Naive thymus-derived CD4-positive, alpha-beta T cell (primary cell): ENCODE results near the gene TOP1. TPM values are rescaled to one million over a fixed set of nuclear protein-coding genes. Genes with fewer than 3 reads are reported as not detected.
"Not testable (repeated sequence)": the region's sequence is repeated elsewhere in the genome, so short reads cannot be mapped to it uniquely, and the experiment has no call there.

Experiments used
- ATAC-seq: fragments of 150-1000 bp; cut with Tn5 transposase; 2 replicates; pipeline ENCODE4 v1.10.0; 2021; ENCODE audit warnings: mild to moderate bottlenecking, moderate library complexity
- CTCF ChIA-PET: fragments of 350-600 bp; sonication (Branson Sonifier 250); formaldehyde crosslinking; loops from one replicate; lab custom pipeline; 2021; ENCODE audit warnings: antibody characterized with exemption; lab: Charles Lee
- POLR2A ChIA-PET: fragments of 350-600 bp; sonication (Branson Sonifier 250); formaldehyde crosslinking; loops from one replicate; lab custom pipeline; 2021; ENCODE audit warnings: antibody characterized with exemption, inconsistent platforms; lab: Charles Lee
- DNase-seq, 9 donors: peaks; one replicate each; pipeline versions ENCODE4 v3.0.0 to v3.0.0-alpha.2; 2020 to 2022; ENCODE audit warnings: mixed read lengths in 1 of 9
- H3K27ac ChIP-seq: one replicate; pipeline ENCODE4 v1.7.0; 2013; ENCODE audit warnings: mild to moderate bottlenecking, low read depth, low read length, moderate library complexity
- H3K27me3 ChIP-seq, 2 donors: one replicate each; pipeline ENCODE4 v1.7.0; 2013; ENCODE audit warnings: low read length in 2 of 2, mild to moderate bottlenecking in 2 of 2, moderate library complexity in 2 of 2; ENCODE audit not compliant: control insufficient read depth in 2 of 2, insufficient read depth in 2 of 2
- H3K36me3 ChIP-seq, 3 experiments: 1 replicate in 2 of 3; 2 replicates in 1 of 3; pipeline ENCODE4 v1.7.0; 2013; ENCODE audit warnings: low read length in 3 of 3, mild to moderate bottlenecking in 3 of 3, moderate library complexity in 1 of 3; ENCODE audit not compliant: insufficient read depth in 3 of 3, control insufficient read depth in 2 of 3
- H3K4me1 ChIP-seq, 2 donors: one replicate each; pipeline ENCODE4 v1.7.0; 2013; ENCODE audit warnings: low read length in 2 of 2, mild to moderate bottlenecking in 2 of 2, moderate library complexity in 1 of 2; ENCODE audit not compliant: control insufficient read depth in 2 of 2, insufficient read depth in 2 of 2
- H3K4me3 ChIP-seq: 2 replicates; pipeline ENCODE4 v1.7.0; 2013; ENCODE audit warnings: mild to moderate bottlenecking, low read length
- H3K9me3 ChIP-seq, 3 experiments: 1 replicate in 2 of 3; 2 replicates in 1 of 3; pipeline ENCODE4 v1.7.0; 2013; ENCODE audit warnings: low read length in 3 of 3; ENCODE audit not compliant: control insufficient read depth in 2 of 3
- H3K27ac Mint-ChIP-seq, 9 donors: one replicate each; pipeline ENCODE4 v1.8.0; 2020 to 2022; ENCODE audit warnings: mixed read lengths in 9 of 9, mild to moderate bottlenecking in 8 of 9, moderate library complexity in 5 of 9, inconsistent platforms in 2 of 9
- H3K27me3 Mint-ChIP-seq, 5 donors: one replicate each; pipeline ENCODE4 v1.8.0; 2021 to 2022; ENCODE audit warnings: mixed read lengths in 5 of 5, mild to moderate bottlenecking in 1 of 5
- H3K36me3 Mint-ChIP-seq, 5 donors: one replicate each; pipeline ENCODE4 v1.8.0; 2020 to 2022; ENCODE audit warnings: mixed read lengths in 5 of 5, mild to moderate bottlenecking in 3 of 5, inconsistent platforms in 1 of 5
- H3K4me1 Mint-ChIP-seq, 7 donors: one replicate each; pipeline ENCODE4 v1.8.0; 2020 to 2022; ENCODE audit warnings: mixed read lengths in 7 of 7, mild to moderate bottlenecking in 3 of 7, inconsistent platforms in 1 of 7
- H3K4me3 Mint-ChIP-seq, 10 donors: one replicate each; pipeline ENCODE4 v1.8.0; 2020 to 2022; ENCODE audit warnings: mild to moderate bottlenecking in 10 of 10, mixed read lengths in 10 of 10, moderate library complexity in 6 of 10, inconsistent platforms in 2 of 10
- H3K9me3 Mint-ChIP-seq, 11 donors: one replicate each; pipeline ENCODE4 v1.8.0; 2020 to 2022; ENCODE audit warnings: mixed read lengths in 11 of 11, mild to moderate bottlenecking in 4 of 11, inconsistent platforms in 1 of 11, moderate library complexity in 1 of 11
- intact Hi-C, 2 donors: fragments of 100-400 bp; cut with micrococcal nuclease; formaldehyde crosslinking; loops; one replicate each; pipeline ENCODE4 v1.15.1; 2023
- polyA plus RNA-seq, 2 donors: library from polyadenylated mRNA; unstranded; fragments of 300-500 nt; fragmentation: Illumina TruSeq; gene quantifications; one replicate each; pipeline ENCODE4 v1.2.3, GENCODE V29; 2021
- total RNA-seq, 6 experiments: library from RNA in 5 of 6; stranded (reverse) in 5 of 6; gene quantifications; 1 replicate in 5 of 6; 2 replicates in 1 of 6; pipeline ENCODE4 v1.2.3 and lab custom pipeline; 2021 to 2026

Gene TOP1
- total and polyA plus RNA-seq, 7 experiments from 2014 or later = 10.2 to 82.8 (median 33.3) TPM

GRCh38 chr20:41123631-41124030, 95.0 kb downstream of the TOP1 start:
- DNase-seq (no peak), ATAC-seq (no peak)
- Mint-ChIP-seq H3K27ac (no peak overlapping the region), H3K4me3 (no peak overlapping the region), H3K27me3 (no peaks in the 10 kb centered on the region), H3K36me3 (peaks cover 9 to 40% (median 20%) of the 10 kb centered on the region in 5 donors), H3K9me3 (peaks cover 0 to 2% (median 0%) of the 10 kb centered on the region in 11 donors), H3K4me1 (peaks cover 0 to 18% (median 0%) of the 10 kb centered on the region in 7 donors)
- Histone ChIP-seq H3K4me1 (no peaks in the 10 kb centered on the region), H3K27ac (no peak overlapping the region), H3K9me3 (no peaks in the 10 kb centered on the region), H3K4me3 (no peak overlapping the region), H3K36me3 (peaks cover 6 to 61% (median 12%) of the 10 kb centered on the region in 3 experiments), H3K27me3 (no peaks in the 10 kb centered on the region)
- intact Hi-C loops = no loop called here
- ChIA-PET POLR2A (no interaction called here), CTCF (interaction anchor here (1.5 kb wide), 1 partner anchor 109 kb away, joined by 6 read pairs; no protein-coding TSS in a partner anchor)

- no peaks in the 10 kb centered on the region for H3K9me3 ChIP-seq
- CTCF ChIA-PET = interaction anchor here (0.7 kb wide), 1 partner anchor 107 kb away, joined by 4 read pairs; no protein-coding TSS in a partner anchor
- peaks cover 6 to 42% (median 16%) of the 10 kb centered on the region in 5 donors for H3K36me3 Mint-ChIP-seq
- no peak overlapping the region for H3K4me3 ChIP-seq
- H3K27ac Mint-ChIP-seq = peak overlapping the region in 8 of 9 donors; percentile 11 to 90 (median 41)
- intact Hi-C loops = no loop called here
- DNase-seq (no peak), ATAC-seq (no peak)
- H3K27me3 ChIP-seq = no peaks in the 10 kb centered on the region
- H3K4me3 Mint-ChIP-seq = no peak overlapping the region
- peaks cover 6 to 53% (median 9%) of the 10 kb centered on the region in 3 experiments for H3K36me3 ChIP-seq
- POLR2A ChIA-PET = interaction anchor here (1.4 kb wide), 1 partner anchor 11 kb away, joined by 5 read pairs; no protein-coding TSS in a partner anchor
- no peaks in the 10 kb centered on the region for H3K27me3 Mint-ChIP-seq
- H3K4me1 Mint-ChIP-seq = peaks cover 0 to 16% (median 0%) of the 10 kb centered on the region in 7 donors
- H3K9me3 Mint-ChIP-seq = peaks cover 0 to 2% (median 0%) of the 10 kb centered on the region in 11 donors
- H3K4me1 ChIP-seq = no peaks in the 10 kb centered on the region
- no peak overlapping the region for H3K27ac ChIP-seq
These were observed 96.0 kb downstream of the TOP1 start for GRCh38 chr20:41124451-41125094.

GRCh38 chr20:41125530-41126457, 97.2 kb downstream of the TOP1 start:
- Histone ChIP-seq H3K27ac (no peak overlapping the region), H3K27me3 (no peaks in the 10 kb centered on the region), H3K36me3 (peaks cover 6 to 41% (median 9%) of the 10 kb centered on the region in 3 experiments), H3K4me1 (no peaks in the 10 kb centered on the region), H3K4me3 (no peak overlapping the region), H3K9me3 (no peaks in the 10 kb centered on the region)
- Mint-ChIP-seq H3K9me3 (peaks cover 0 to 4% (median 0%) of the 10 kb centered on the region in 11 donors), H3K4me3 (no peak overlapping the region), H3K27me3 (no peaks in the 10 kb centered on the region), H3K27ac (peak overlapping the region; percentile 5 to 90 (median 25)), H3K36me3 (peaks cover 6 to 41% (median 17%) of the 10 kb centered on the region in 5 donors), H3K4me1 (peaks cover 0 to 10% (median 0%) of the 10 kb centered on the region in 7 donors)
- POLR2A ChIA-PET = interaction anchor here (1.4 kb wide), 1 partner anchor 9 kb away, joined by 5 read pairs; no protein-coding TSS in a partner anchor
- ATAC-seq = no peak
- intact Hi-C loops = no loop called here
- CTCF ChIA-PET = no interaction called here
- no peak for DNase-seq

GRCh38 chr20:41126719-41127118, 98.1 kb downstream of the TOP1 start:
- intact Hi-C loops = no loop called here
- Histone ChIP-seq H3K27ac (no peak overlapping the region), H3K4me1 (no peaks in the 10 kb centered on the region), H3K36me3 (peaks cover under 1 to 32% (median 9%) of the 10 kb centered on the region in 3 experiments), H3K9me3 (no peaks in the 10 kb centered on the region), H3K27me3 (no peaks in the 10 kb centered on the region), H3K4me3 (no peak overlapping the region)
- DNase-seq (no peak), ATAC-seq (no peak)
- Mint-ChIP-seq H3K27me3 (no peaks in the 10 kb centered on the region), H3K9me3 (peaks cover 0 to 4% (median 0%) of the 10 kb centered on the region in 11 donors), H3K4me3 (no peak overlapping the region), H3K27ac (peak overlapping the region in 5 of 9 donors; percentile 5 to 54 (median 15)), H3K4me1 (peaks cover 0 to 10% (median 0%) of the 10 kb centered on the region in 7 donors), H3K36me3 (peaks cover 5 to 36% (median 13%) of the 10 kb centered on the region in 5 donors)
- CTCF ChIA-PET = no interaction called here
- POLR2A ChIA-PET = no interaction called here

- DNase-seq, H3K4me3 Mint-ChIP-seq, H3K27ac ChIP-seq, H3K27me3 Mint-ChIP-seq, intact Hi-C loops, ATAC-seq, H3K4me3 ChIP-seq, POLR2A ChIA-PET, H3K27me3 ChIP-seq, H3K4me1 ChIP-seq, H3K9me3 ChIP-seq, H3K9me3 Mint-ChIP-seq, H3K27ac Mint-ChIP-seq: not testable (repeated sequence)
- CTCF ChIA-PET = interaction anchor here (0.6 kb wide), 1 partner anchor 262 kb away, joined by 4 read pairs; no protein-coding TSS in a partner anchor
- peaks cover 0 to 13% (median under 1%) of the 10 kb centered on the region in 7 donors for H3K4me1 Mint-ChIP-seq
- H3K36me3 Mint-ChIP-seq = peaks cover 0 to 28% (median 8%) of the 10 kb centered on the region in 5 donors
- peaks cover 0 to 16% (median 0%) of the 10 kb centered on the region in 3 experiments for H3K36me3 ChIP-seq
These were observed 99.7 kb downstream of the TOP1 start for GRCh38 chr20:41128317-41128716.
